GM23338 (cell line): ENCODE results near the gene ZNF280D. TPM values are rescaled to one million over a fixed set of nuclear protein-coding genes. Genes with fewer than 3 reads are reported as not detected.

Experiments used
- ATAC-seq: fragments of 200-7000 bp; cut with Tn5 transposase; 3 replicates; pipeline ENCODE4 v1.9.1; 2020
- DNase-seq: peaks from one replicate; pipeline ENCODE4 v3.0.0-alpha.2; 2015; ENCODE audit warnings: low spot score
- H2AFZ ChIP-seq: fragments of 200-600 bp; sonication (generic); 2 replicates; pipeline ENCODE4 v1.8.0; 2016; ENCODE audit warnings: antibody characterized with exemption, mild to moderate bottlenecking, moderate library complexity
- H3F3A ChIP-seq: fragments of 200-600 bp; sonication (generic); replicated peaks from 2 replicates; pipeline ENCODE4 v1.8.0; 2017; ENCODE audit warnings: antibody characterized with exemption, mixed run types, low read depth
- H3K27ac ChIP-seq: fragments of 200-600 bp; sonication (generic); 2 replicates; pipeline ENCODE4 v1.6.1; 2016; ENCODE audit warnings: low read depth
- H3K27me3 ChIP-seq: fragments of 200-600 bp; sonication (generic); 2 replicates; pipeline ENCODE4 v1.8.0; 2016; ENCODE audit warnings: mild to moderate bottlenecking, mixed run types, moderate library complexity; ENCODE audit not compliant: insufficient read depth
- H3K36me3 ChIP-seq: fragments of 200-600 bp; sonication (generic); 2 replicates; pipeline ENCODE4 v1.8.0; 2016; ENCODE audit warnings: mild to moderate bottlenecking; ENCODE audit not compliant: insufficient read depth
- H3K4me1 ChIP-seq: fragments of 200-600 bp; sonication (generic); 2 replicates; pipeline ENCODE4 v1.8.0; 2016; ENCODE audit warnings: mild to moderate bottlenecking, moderate library complexity; ENCODE audit not compliant: insufficient read depth
- H3K4me2 ChIP-seq: fragments of 200-600 bp; sonication (generic); 2 replicates; pipeline ENCODE4 v1.7.1; 2017; ENCODE audit warnings: mixed run types
- H3K4me3 ChIP-seq: fragments of 200-600 bp; sonication (generic); 2 replicates; pipeline ENCODE4 v1.6.1; 2016; ENCODE audit warnings: mixed run types
- H3K79me2 ChIP-seq: fragments of 200-600 bp; sonication (generic); replicated peaks from 2 replicates; pipeline ENCODE4 v1.8.0; 2017; ENCODE audit warnings: mild to moderate bottlenecking; ENCODE audit not compliant: insufficient read depth
- H3K9me2 ChIP-seq: fragments of 200-600 bp; sonication (generic); 2 replicates; pipeline ENCODE4 v1.8.0; 2017; ENCODE audit not compliant: insufficient read depth
- H4K20me1 ChIP-seq: fragments of 200-600 bp; sonication (generic); replicated peaks from 2 replicates; pipeline ENCODE4 v1.8.0; 2017; ENCODE audit warnings: mild to moderate bottlenecking; ENCODE audit not compliant: insufficient read depth
- H3K27ac Mint-ChIP-seq: 2 replicates; pipeline ENCODE4 v1.8.0; 2020; ENCODE audit warnings: inconsistent platforms, mild to moderate bottlenecking, moderate library complexity, mixed read lengths
- H3K27me3 Mint-ChIP-seq: 3 replicates; pipeline ENCODE4 v1.8.0; 2022; ENCODE audit warnings: low read depth, mild to moderate bottlenecking, moderate library complexity, mixed read lengths, inconsistent platforms; ENCODE audit not compliant: insufficient read depth, poor library complexity
- H3K36me3 Mint-ChIP-seq: 3 replicates; pipeline ENCODE4 v1.8.0; 2021; ENCODE audit warnings: low read depth, mild to moderate bottlenecking, inconsistent platforms, moderate library complexity, mixed read lengths
- H3K4me1 Mint-ChIP-seq: 3 replicates; pipeline ENCODE4 v1.8.0; 2020; ENCODE audit warnings: mild to moderate bottlenecking, inconsistent platforms, mixed read lengths
- H3K4me3 Mint-ChIP-seq: 3 replicates; pipeline ENCODE4 v1.8.0; 2021; ENCODE audit warnings: moderate library complexity, mild to moderate bottlenecking, inconsistent platforms, mixed read lengths
- H3K9me3 Mint-ChIP-seq: 3 replicates; pipeline ENCODE4 v1.8.0; 2020; ENCODE audit warnings: moderate library complexity, mild to moderate bottlenecking, inconsistent platforms, mixed read lengths
- CREB1 ChIP-seq: fragments of 250-450 bp; sonication (Bioruptor Pico); IDR thresholded peaks from 2 replicates; pipeline ENCODE4 v1.5.0; 2020; ENCODE audit warnings: low read depth, mild to moderate bottlenecking, moderate library complexity
- EZH2 ChIP-seq: fragments of 200-600 bp; sonication (generic); IDR thresholded peaks from one replicate; pipeline ENCODE4 v1.8.0; 2017; ENCODE audit warnings: antibody characterized with exemption, mild to moderate bottlenecking, low read depth; ENCODE audit not compliant: unreplicated experiment
- EZH2phosphoT487 ChIP-seq: fragments of 200-600 bp; sonication (generic); IDR thresholded peaks from one replicate; pipeline ENCODE4 v1.8.1; 2018; ENCODE audit warnings: antibody characterized with exemption; ENCODE audit not compliant: unreplicated experiment
- JUNB ChIP-seq: IDR thresholded peaks from one replicate; pipeline ENCODE4 v1.6.1; 2016; ENCODE audit warnings: antibody characterized with exemption; ENCODE audit not compliant: unreplicated experiment
- NANOG ChIP-seq: IDR thresholded peaks from 2 replicates; pipeline ENCODE4 v1.6.1; 2016; ENCODE audit warnings: antibody characterized with exemption, borderline replicate concordance
- POLR2AphosphoS5 ChIP-seq: IDR thresholded peaks from 2 replicates; pipeline ENCODE4 v1.6.1; 2016; ENCODE audit warnings: antibody characterized with exemption, low read depth
- STAT1 ChIP-seq: IDR thresholded peaks from one replicate; pipeline ENCODE4 v1.6.1; 2016; ENCODE audit warnings: antibody characterized with exemption; ENCODE audit not compliant: unreplicated experiment
- ZNF114 ChIP-seq: fragments of 250-450 bp; sonication (Bioruptor Pico); IDR thresholded peaks from 2 replicates; pipeline ENCODE4 v1.5.0; 2020; ENCODE audit warnings: mild to moderate bottlenecking, moderate library complexity
- ZNF331 ChIP-seq: fragments of 250-450 bp; sonication (Bioruptor Pico); IDR thresholded peaks from 2 replicates; pipeline ENCODE4 v1.5.0; 2020; ENCODE audit warnings: low read depth, mild to moderate bottlenecking, moderate library complexity
- polyA plus RNA-seq: library from polyadenylated mRNA; unstranded; fragments of >200 nt; fragmentation: Nextera tagmentation; extraction: Ambion mirVana; gene quantifications from 2 replicates; pipeline ENCODE4 v1.2.1, GENCODE V29; 2016
- total RNA-seq: library from RNA; depleted of rRNA; stranded (reverse); fragments of >200 nt; shearing (Covaris generic); gene quantifications from 2 replicates; pipeline ENCODE4 v1.2.3, GENCODE V29; 2014
- TF ChIP-seq, protein P1 (sequence below): IDR thresholded peaks from one replicate; pipeline ENCODE4 v1.6.1; 2018; ENCODE audit warnings: antibody characterized with exemption; ENCODE audit not compliant: unreplicated experiment
- TF ChIP-seq, protein P2 (sequence below), 2 experiments: fragments of 200-600 bp in 1 of 2; sonication (generic) in 1 of 2; conservative IDR thresholded peaks; 2 replicates each; pipeline versions ENCODE4 v1.5.1 to v1.6.1; 2016 to 2017; ENCODE audit warnings: antibody characterized with exemption in 2 of 2, low read depth in 2 of 2, mild to moderate bottlenecking in 2 of 2, moderate library complexity in 1 of 2
- TF ChIP-seq, protein P3 (sequence below): IDR thresholded peaks from 2 replicates; pipeline ENCODE4 v1.6.1; 2016; ENCODE audit warnings: antibody characterized with exemption
- TF ChIP-seq, protein P4 (sequence below): fragments of 250-450 bp; sonication (Bioruptor Pico); IDR thresholded peaks from 2 replicates; pipeline ENCODE4 v1.5.0; 2020; ENCODE audit warnings: mild to moderate bottlenecking, moderate library complexity

ZNF280D gene
- total and polyA plus RNA-seq, 2 experiments from 2014 or later: 23.3 to 32.5 TPM

DNA sequence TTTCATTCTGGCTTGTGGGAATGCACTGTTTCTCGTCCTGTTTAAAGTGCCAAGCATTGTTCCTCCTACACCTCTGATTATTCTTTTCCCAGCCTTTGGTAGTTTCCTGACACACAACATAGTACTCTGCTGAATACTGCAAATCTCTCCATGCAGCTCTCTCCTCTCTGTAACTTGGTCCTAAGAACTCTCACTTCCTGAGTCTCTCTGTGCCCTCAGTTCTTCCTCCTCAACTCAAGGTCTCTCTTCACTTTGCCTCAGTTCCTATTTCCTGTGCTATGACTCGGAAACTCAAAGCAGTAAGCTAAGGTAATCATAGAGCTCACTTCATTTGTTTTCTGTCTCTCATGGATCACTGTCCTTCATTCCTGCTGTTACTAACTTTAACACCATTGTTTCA, 113.4 kb downstream of the ZNF280D start:
- ATAC-seq (no peak), DNase-seq (no peak)
- Histone ChIP-seq H3K4me3 (no peak overlapping the region), H3K4me2 (no peak overlapping the region), H3K4me1 (no peaks in the 10 kb centered on the region), H4K20me1 (no peaks in the 10 kb centered on the region), H3K9me2 (no peaks in the 10 kb centered on the region), H3K79me2 (no peaks in the 10 kb centered on the region), H2AFZ (no peak overlapping the region), H3K36me3 (no peaks in the 10 kb centered on the region), H3F3A (no peaks in the 10 kb centered on the region), H3K27me3 (no peaks in the 10 kb centered on the region), H3K27ac (no peak overlapping the region)
- Mint-ChIP-seq H3K27me3 (no peaks in the 10 kb centered on the region), H3K4me1 (peaks cover 6% of the 10 kb centered on the region; the same call in 1 of the 3 replicates), H3K4me3 (no peak overlapping the region), H3K36me3 (no peaks in the 10 kb centered on the region), H3K9me3 (no peaks in the 10 kb centered on the region; the same call in 2 of the 3 replicates), H3K27ac (no peak overlapping the region)
- TF ChIP-seq, protein P1, sequence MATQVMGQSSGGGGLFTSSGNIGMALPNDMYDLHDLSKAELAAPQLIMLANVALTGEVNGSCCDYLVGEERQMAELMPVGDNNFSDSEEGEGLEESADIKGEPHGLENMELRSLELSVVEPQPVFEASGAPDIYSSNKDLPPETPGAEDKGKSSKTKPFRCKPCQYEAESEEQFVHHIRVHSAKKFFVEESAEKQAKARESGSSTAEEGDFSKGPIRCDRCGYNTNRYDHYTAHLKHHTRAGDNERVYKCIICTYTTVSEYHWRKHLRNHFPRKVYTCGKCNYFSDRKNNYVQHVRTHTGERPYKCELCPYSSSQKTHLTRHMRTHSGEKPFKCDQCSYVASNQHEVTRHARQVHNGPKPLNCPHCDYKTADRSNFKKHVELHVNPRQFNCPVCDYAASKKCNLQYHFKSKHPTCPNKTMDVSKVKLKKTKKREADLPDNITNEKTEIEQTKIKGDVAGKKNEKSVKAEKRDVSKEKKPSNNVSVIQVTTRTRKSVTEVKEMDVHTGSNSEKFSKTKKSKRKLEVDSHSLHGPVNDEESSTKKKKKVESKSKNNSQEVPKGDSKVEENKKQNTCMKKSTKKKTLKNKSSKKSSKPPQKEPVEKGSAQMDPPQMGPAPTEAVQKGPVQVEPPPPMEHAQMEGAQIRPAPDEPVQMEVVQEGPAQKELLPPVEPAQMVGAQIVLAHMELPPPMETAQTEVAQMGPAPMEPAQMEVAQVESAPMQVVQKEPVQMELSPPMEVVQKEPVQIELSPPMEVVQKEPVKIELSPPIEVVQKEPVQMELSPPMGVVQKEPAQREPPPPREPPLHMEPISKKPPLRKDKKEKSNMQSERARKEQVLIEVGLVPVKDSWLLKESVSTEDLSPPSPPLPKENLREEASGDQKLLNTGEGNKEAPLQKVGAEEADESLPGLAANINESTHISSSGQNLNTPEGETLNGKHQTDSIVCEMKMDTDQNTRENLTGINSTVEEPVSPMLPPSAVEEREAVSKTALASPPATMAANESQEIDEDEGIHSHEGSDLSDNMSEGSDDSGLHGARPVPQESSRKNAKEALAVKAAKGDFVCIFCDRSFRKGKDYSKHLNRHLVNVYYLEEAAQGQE: no peak
- TF ChIP-seq ZNF331 (CRISPR knock-in tag) (no peak), POLR2AphosphoS5 (no peak), CREB1 (no peak), NANOG (no peak), ZNF114 (CRISPR knock-in tag) (no peak), EZH2phosphoT487 (no peak), STAT1 (no peak), JUNB (no peak), EZH2 (no peak)
- TF ChIP-seq, protein P2, sequence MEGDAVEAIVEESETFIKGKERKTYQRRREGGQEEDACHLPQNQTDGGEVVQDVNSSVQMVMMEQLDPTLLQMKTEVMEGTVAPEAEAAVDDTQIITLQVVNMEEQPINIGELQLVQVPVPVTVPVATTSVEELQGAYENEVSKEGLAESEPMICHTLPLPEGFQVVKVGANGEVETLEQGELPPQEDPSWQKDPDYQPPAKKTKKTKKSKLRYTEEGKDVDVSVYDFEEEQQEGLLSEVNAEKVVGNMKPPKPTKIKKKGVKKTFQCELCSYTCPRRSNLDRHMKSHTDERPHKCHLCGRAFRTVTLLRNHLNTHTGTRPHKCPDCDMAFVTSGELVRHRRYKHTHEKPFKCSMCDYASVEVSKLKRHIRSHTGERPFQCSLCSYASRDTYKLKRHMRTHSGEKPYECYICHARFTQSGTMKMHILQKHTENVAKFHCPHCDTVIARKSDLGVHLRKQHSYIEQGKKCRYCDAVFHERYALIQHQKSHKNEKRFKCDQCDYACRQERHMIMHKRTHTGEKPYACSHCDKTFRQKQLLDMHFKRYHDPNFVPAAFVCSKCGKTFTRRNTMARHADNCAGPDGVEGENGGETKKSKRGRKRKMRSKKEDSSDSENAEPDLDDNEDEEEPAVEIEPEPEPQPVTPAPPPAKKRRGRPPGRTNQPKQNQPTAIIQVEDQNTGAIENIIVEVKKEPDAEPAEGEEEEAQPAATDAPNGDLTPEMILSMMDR (conservative IDR thresholded peaks at IDR 0.05; ENCODE audit: low read depth in 2 of 2): no peak
- TF ChIP-seq, protein P3, sequence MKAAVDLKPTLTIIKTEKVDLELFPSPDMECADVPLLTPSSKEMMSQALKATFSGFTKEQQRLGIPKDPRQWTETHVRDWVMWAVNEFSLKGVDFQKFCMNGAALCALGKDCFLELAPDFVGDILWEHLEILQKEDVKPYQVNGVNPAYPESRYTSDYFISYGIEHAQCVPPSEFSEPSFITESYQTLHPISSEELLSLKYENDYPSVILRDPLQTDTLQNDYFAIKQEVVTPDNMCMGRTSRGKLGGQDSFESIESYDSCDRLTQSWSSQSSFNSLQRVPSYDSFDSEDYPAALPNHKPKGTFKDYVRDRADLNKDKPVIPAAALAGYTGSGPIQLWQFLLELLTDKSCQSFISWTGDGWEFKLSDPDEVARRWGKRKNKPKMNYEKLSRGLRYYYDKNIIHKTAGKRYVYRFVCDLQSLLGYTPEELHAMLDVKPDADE: no peak
- TF ChIP-seq, protein P4, sequence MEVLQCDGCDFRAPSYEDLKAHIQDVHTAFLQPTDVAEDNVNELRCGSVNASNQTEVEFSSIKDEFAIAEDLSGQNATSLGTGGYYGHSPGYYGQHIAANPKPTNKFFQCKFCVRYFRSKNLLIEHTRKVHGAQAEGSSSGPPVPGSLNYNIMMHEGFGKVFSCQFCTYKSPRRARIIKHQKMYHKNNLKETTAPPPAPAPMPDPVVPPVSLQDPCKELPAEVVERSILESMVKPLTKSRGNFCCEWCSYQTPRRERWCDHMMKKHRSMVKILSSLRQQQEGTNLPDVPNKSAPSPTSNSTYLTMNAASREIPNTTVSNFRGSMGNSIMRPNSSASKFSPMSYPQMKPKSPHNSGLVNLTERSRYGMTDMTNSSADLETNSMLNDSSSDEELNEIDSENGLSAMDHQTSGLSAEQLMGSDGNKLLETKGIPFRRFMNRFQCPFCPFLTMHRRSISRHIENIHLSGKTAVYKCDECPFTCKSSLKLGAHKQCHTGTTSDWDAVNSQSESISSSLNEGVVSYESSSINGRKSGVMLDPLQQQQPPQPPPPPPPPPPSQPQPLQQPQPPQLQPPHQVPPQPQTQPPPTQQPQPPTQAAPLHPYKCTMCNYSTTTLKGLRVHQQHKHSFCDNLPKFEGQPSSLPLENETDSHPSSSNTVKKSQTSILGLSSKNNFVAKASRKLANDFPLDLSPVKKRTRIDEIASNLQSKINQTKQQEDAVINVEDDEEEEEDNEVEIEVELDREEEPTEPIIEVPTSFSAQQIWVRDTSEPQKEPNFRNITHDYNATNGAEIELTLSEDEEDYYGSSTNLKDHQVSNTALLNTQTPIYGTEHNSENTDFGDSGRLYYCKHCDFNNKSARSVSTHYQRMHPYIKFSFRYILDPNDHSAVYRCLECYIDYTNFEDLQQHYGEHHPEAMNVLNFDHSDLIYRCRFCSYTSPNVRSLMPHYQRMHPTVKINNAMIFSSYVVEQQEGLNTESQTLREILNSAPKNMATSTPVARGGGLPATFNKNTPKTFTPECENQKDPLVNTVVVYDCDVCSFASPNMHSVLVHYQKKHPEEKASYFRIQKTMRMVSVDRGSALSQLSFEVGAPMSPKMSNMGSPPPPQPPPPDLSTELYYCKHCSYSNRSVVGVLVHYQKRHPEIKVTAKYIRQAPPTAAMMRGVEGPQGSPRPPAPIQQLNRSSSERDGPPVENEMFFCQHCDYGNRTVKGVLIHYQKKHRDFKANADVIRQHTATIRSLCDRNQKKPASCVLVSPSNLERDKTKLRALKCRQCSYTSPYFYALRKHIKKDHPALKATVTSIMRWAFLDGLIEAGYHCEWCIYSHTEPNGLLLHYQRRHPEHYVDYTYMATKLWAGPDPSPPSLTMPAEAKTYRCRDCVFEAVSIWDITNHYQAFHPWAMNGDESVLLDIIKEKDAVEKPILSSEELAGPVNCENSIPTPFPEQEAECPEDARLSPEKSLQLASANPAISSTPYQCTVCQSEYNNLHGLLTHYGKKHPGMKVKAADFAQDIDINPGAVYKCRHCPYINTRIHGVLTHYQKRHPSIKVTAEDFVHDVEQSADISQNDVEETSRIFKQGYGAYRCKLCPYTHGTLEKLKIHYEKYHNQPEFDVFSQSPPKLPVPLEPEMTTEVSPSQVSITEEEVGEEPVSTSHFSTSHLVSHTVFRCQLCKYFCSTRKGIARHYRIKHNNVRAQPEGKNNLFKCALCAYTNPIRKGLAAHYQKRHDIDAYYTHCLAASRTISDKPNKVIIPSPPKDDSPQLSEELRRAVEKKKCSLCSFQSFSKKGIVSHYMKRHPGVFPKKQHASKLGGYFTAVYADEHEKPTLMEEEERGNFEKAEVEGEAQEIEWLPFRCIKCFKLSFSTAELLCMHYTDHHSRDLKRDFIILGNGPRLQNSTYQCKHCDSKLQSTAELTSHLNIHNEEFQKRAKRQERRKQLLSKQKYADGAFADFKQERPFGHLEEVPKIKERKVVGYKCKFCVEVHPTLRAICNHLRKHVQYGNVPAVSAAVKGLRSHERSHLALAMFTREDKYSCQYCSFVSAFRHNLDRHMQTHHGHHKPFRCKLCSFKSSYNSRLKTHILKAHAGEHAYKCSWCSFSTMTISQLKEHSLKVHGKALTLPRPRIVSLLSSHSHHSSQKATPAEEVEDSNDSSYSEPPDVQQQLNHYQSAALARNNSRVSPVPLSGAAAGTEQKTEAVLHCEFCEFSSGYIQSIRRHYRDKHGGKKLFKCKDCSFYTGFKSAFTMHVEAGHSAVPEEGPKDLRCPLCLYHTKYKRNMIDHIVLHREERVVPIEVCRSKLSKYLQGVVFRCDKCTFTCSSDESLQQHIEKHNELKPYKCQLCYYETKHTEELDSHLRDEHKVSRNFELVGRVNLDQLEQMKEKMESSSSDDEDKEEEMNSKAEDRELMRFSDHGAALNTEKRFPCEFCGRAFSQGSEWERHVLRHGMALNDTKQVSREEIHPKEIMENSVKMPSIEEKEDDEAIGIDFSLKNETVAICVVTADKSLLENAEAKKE (CRISPR knock-in tag): no peak
